GF-D8 (cell line): ENCODE results near the gene DHCR24.
"Not testable (repeated sequence)": the region's sequence is repeated elsewhere in the genome, so short reads cannot be mapped to it uniquely, and the experiment has no call there.

Experiments used
- DNase-seq: peaks from one replicate; lab custom pipeline; 2025; lab: John Stamatoyannopoulos, UW

The DHCR24 gene, protein sequence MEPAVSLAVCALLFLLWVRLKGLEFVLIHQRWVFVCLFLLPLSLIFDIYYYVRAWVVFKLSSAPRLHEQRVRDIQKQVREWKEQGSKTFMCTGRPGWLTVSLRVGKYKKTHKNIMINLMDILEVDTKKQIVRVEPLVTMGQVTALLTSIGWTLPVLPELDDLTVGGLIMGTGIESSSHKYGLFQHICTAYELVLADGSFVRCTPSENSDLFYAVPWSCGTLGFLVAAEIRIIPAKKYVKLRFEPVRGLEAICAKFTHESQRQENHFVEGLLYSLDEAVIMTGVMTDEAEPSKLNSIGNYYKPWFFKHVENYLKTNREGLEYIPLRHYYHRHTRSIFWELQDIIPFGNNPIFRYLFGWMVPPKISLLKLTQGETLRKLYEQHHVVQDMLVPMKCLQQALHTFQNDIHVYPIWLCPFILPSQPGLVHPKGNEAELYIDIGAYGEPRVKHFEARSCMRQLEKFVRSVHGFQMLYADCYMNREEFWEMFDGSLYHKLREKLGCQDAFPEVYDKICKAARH

DNA sequence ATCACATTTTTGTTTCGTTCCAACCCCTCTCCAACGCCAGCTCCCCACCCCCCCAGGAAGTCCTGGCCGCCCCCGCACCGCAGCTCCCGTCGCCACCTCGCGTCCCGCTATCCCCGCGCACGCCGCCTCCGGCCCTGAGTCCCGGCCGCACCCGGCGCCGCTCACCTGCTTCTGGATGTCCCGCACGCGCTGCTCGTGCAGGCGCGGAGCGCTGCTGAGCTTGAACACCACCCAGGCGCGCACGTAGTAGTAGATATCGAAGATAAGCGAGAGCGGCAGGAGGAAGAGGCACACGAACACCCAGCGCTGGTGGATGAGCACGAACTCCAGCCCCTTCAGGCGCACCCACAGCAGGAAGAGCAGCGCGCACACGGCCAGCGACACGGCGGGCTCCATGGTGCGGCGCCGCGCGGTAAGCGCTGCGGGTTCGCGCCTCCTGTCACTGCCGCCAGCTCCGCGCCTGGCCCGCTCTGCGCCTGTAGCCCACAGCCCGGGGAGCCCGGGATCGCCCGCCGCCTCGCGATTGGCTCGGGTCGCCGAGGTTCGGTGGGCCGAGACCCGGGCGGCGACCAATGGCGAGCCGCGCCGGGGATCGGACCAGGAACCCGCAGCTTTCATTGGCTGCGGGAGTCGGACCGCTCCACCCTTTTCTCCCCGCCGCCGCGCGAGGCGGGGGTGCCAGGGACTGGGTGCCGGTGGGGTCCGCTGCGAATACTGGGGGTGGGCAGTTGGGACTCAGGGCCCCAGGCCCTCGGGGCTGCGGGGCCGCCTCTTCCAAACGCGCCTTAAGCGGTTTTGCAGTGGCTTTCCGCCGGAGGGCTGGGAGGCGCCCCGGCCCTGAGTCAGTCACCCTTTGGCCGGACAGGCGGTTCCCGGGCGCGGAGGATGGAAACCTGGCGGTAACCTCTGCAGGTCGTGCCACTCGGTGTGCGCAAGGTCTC, at the start of gene DHCR24:
Gene DHCR24 (minus strand): TSS at position 472 of the 941 bp plus-strand sequence. CDS start 76 bp downstream, at position 396.
- peak; percentile 54 for DNase-seq

DNA sequence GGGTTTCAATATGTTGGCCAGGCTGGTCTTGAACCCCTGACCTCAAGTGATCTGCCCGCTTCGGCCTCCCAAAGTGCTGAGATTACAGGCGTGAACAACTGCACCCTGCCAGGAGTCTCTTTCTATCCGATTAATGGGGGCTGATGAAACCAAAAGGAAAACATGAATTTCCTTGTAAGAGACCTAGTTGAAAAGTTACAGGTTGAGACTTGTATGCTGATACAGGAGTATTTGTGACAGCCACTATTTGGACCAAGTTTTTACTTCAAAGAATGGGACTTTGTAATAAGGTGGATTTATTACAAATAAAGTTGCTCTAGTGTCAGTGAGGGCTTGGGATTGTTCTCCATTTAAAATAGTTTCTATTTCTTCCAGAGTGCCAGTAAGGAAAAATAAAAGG, 49.8 kb upstream of the DHCR24 start:
- no peak for DNase-seq

GRCh38 chr1:54934869-54935268, 47.9 kb upstream of the DHCR24 start:
- DNase-seq: no peak

DNA sequence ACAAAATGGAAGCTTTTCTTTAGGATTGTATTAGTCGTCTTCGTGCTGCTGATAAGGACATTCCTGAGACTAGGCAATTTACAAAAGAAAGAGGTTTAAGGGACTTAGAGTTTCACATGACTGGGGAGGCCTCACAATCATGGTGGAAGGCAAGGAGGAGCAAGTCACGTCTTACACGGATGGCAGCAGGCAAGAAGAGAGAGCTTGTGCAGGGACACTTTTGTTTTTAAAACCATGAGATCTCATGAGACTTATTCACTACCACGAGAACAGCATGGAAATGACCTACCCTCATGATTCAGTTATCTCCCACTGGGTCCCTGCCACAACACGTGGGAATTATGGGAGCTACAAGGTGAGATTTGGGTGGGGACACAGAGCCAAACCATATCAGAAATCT, 47.1 kb upstream of the DHCR24 start:
- not testable (repeated sequence) for DNase-seq

- no peak for DNase-seq
Observed at GRCh38 chr1:54931275-54931840, 44.4 kb upstream of the DHCR24 start.

- no peak for DNase-seq
Observed at GRCh38 chr1:54929700-54930099, 42.7 kb upstream of the DHCR24 start.

GRCh38 chr1:54928327-54928726, 41.3 kb upstream of the DHCR24 start:
- DNase-seq: no peak

- DNase-seq: no peak
Observed at GRCh38 chr1:54927472-54928240, 40.7 kb upstream of the DHCR24 start.

- no peak for DNase-seq
Observed at GRCh38 chr1:54926970-54927369, 40.0 kb upstream of the DHCR24 start.

DNA sequence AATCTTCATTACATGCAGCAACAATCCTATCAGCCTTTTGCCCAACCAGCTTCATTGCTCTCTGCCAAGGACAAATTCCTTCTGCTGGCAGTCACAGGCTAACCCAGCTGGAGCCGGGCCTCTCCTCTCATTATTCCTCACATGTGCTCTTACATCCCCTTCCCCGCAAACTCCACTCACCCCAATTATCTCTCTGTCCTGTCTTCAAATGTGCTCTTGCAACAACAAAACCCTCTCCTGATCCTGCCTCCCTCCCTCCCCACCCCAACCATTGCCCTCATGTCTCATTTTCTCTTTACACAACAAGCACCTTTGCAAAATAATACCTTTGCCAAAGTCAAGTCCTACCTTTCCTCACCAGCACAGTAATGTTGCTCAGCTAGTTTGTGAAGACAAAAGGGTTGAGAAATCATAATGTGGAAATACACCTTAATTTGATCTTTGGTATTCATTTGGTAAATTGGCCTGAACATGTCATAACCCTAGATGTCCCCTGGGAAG, 36.0 kb upstream of the DHCR24 start:
- DNase-seq: no peak

DNA sequence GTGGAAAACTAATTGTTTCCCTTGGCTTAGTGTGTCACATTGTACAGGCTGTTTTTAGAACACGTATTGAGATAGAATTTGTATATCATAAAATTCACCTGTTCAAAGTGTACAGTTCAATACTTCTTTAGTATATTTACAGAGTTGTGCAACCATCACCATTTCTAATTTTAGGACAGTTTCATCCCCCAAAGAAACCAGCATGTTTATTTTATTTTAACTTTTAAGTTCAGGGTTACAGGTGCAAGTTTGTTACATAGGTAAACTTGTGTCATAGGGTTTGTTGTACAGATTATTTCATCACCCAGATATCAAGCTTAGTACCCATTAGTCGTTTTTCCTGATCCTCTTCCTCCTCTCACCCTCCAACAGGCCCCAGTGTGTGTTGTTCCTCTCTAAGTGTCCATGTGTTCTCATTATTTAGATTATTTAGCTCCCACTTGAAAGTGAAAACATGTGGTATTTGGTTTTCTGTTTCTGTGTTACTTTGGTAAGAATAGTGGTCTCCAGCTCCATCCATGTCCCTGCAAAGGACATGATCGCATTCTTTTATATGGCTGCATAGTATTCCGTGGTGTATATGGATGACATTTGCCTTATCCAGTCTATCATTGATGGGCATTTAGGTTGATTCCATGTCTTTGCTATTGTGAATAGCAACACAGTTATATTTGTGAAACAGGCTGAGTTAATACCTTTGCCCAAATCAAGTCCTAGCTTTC, 35.2 kb upstream of the DHCR24 start:
- no peak for DNase-seq

- DNase-seq: no peak
Observed at GRCh38 chr1:54919367-54920359, 32.7 kb upstream of the DHCR24 start.

DNA sequence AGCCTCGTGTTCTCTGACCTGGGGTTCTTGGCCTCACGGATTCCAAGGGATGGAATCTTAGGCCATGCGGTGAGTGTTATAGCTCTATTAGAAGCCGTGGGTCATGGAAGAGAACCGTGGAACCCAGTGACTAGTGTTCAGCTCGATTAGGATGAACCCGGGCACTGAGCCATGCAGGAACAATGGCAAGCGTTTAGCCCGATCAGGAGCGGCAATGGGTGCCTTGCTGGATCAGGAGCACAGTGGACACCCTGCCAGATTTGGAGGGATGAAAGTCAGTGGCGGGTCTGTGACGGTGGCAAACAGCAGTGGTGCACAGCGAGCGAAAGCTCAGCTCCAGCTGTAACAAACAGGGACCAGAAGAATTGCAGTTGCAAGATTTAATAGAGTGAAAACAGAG, 24.1 kb upstream of the DHCR24 start:
- not testable (repeated sequence) for DNase-seq

DNA sequence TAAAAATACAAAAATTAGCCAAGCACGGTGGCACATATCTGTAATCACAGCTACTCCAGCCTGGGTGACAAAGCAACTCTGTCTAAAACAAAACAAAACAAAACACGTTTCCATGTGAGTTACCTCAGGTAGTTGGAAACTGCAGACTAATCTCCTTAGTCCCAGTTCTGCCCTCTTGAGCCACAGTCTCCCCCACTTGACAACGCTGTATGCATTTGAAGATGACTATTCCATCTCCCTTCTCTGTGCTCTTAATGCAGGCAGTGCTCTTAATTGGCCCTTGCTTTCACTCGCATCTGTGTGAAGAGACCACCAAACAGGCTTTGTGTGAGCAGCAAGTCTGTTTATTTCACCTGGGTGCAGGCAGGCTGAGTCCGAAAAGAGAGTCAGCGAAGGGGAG, 19.6 kb upstream of the DHCR24 start:
- DNase-seq: no peak

DNA sequence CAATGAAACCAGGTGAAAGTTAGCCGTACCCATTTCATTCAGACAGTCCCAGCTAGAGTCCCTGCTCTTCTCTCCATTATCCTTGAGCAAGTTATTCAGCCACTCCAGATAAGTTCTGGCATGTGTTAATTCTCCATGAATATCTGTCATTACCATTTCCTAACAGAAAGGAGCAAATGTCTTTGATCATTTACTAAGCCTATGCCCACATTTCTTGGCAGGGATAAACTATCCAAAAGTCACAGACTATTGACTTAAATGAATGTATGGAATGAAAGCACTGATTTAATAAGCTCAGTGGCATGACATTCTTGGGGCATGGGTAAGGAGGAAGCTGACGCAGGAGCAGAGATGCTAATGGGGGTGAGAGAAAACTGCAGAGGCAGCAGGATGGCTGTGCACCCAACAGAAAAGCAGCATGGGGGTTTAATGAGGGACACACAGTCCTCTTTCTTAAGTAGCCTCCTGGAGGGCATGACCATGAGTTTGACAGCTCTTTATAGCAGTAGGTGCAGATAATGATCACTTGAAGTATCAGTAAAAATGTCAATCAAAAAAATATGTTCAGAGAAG, 17.6 kb upstream of the DHCR24 start:
- DNase-seq: no peak

DNA sequence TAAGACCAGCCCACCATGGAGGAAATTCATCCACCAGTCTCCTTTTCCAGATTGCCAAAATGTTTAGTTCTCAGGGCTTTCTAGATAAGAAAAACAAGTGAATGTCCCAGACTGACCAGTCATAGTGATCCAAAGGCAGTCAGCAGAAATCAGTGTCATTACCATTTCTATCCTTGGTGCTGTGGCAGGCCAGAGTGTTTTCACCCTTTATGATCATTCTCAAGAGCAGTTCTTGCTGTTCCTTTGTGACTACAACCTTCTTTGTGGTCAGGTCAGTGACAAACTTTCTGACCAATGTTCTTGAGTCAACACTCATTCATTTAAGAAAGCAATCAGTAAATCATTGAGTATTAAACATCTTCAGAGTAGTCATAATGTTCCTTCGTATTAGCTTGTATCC, 7.3 kb upstream of the DHCR24 start:
- no peak for DNase-seq

DNA sequence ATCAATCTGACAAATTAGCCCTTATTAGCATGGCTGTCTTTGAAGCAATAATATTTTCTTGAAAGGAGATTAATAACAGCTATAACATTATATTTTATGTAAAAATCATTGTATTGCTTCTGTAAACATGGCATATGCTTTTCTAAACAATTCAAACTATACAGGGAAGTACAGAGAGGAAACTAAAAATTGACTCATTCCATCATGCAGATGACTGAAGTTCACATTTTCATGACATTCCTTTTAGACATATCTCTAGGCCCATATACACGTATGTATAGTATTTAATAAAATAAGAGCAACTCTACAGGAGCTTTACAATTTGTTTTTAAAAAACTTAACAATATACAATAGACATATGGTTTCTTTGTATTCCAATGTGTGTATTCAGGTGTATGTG, 5.6 kb upstream of the DHCR24 start:
- no peak for DNase-seq

DNA sequence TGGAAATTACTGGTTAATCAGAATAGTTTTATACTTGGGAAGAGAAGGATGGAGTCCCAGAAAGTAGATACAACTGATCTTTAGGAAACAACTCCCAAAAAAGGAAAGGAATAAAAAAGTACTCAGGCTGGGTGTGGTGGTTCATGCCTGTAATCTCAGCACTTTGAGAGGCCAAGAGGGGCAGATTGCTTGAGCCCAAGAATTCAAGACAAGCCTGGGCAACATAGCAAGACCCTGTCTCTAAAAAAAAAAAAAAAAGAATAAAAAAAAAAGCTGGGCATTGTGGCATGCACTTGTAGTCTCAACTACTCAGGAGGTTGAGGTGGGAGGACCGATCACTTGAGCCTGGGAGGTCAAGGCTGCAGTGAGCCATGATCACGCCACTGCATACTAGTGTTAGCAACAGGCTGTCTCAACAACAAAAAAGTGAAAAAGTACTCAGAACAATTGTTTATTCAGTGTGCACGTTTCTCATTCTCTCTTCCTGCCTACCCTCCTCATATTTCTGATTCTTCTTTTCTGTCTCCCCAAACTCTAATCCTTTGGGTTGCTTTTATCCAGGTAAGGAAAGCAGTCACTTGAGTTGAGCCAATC, 2.2 kb upstream of the DHCR24 start:
- no peak for DNase-seq
